ENCODE data around the gene ELAC1.

DNA sequence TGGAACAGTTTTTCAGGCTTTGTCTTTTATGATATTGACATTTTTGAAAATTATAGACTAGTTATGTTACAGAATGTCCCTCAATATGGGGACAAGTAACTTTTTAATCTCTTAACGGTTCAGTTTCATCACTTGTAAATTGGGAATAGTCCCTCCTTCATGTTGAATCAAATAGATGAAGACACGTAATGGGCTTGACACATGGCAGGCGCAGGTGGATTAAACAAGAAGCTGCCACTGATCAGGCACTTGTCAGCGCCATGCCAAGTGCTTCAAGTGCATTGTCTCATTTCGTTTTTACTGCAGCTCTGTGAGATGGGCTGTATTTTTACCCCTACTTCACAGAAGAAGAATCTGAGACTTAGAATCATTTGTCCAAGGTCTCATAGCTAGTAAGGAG lies 52.7 kb downstream of the ELAC1 start:
- TF ChIP-seq, protein P1, sequence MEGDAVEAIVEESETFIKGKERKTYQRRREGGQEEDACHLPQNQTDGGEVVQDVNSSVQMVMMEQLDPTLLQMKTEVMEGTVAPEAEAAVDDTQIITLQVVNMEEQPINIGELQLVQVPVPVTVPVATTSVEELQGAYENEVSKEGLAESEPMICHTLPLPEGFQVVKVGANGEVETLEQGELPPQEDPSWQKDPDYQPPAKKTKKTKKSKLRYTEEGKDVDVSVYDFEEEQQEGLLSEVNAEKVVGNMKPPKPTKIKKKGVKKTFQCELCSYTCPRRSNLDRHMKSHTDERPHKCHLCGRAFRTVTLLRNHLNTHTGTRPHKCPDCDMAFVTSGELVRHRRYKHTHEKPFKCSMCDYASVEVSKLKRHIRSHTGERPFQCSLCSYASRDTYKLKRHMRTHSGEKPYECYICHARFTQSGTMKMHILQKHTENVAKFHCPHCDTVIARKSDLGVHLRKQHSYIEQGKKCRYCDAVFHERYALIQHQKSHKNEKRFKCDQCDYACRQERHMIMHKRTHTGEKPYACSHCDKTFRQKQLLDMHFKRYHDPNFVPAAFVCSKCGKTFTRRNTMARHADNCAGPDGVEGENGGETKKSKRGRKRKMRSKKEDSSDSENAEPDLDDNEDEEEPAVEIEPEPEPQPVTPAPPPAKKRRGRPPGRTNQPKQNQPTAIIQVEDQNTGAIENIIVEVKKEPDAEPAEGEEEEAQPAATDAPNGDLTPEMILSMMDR (conservative IDR thresholded peaks at IDR 0.05; ENCODE audit: low read depth in 2 of 2), result no peak
- TF ChIP-seq EZH2 (IDR thresholded peaks at IDR 0.05; ENCODE audit: low read depth, unreplicated experiment) (no peak), EZH2phosphoT487 (IDR thresholded peaks at IDR 0.05; ENCODE audit: unreplicated experiment) (no peak), REST (IDR thresholded peaks at IDR 0.05; ENCODE audit: unreplicated experiment) (no peak), JUNB (IDR thresholded peaks at IDR 0.05; ENCODE audit: unreplicated experiment) (no peak), NANOG (IDR thresholded peaks at IDR 0.05; ENCODE audit: borderline replicate concordance) (no peak)
